ENCODE measurements around the gene ZXDC. TPM values are rescaled to one million over a fixed set of nuclear protein-coding genes. Genes with fewer than 3 reads are reported as not detected.

ZXDC gene
- total RNA-seq, 1 donor from 2014 or later = 36.8 TPM

- Histone ChIP-seq H3K36me3 (no peaks in the 10 kb centered on the region), H3K27me3 (no peaks in the 10 kb centered on the region), H3K4me3 (no peak overlapping the region), H3K4me1 (no peaks in the 10 kb centered on the region), H3K9me3 (no peaks in the 10 kb centered on the region), H3K27ac (no peak overlapping the region)
- intact Hi-C loops (cut with DNase I) = no loop called here
- TF ChIP-seq POLR2A (IDR thresholded peaks at IDR 0.05) (no peak), CTCF (IDR thresholded peaks at IDR 0.05) (no peak)
- no peak for DNase-seq (ENCODE audit: extremely low spot score in 2 of 2)
Observed at GRCh38 chr3:126510308-126510910, 34.7 kb upstream of the ZXDC start.

- DNase-seq (ENCODE audit: extremely low spot score in 2 of 2) = no peak
- H3K9me3 ChIP-seq = no peaks in the 10 kb centered on the region
- H3K27ac ChIP-seq = no peak overlapping the region
- no peaks in the 10 kb centered on the region for H3K27me3 ChIP-seq
- intact Hi-C loops (cut with DNase I) = no loop called here
- TF ChIP-seq CTCF (IDR thresholded peaks at IDR 0.05) (no peak), POLR2AphosphoS5 (IDR thresholded peaks at IDR 0.05; ENCODE audit: insufficient read depth in 1 of 2, low read depth in 1 of 2) (no peak), POLR2A (IDR thresholded peaks at IDR 0.05) (no peak)
- no peak overlapping the region for H3K4me3 ChIP-seq
- no peaks in the 10 kb centered on the region for H3K36me3 ChIP-seq
- no peaks in the 10 kb centered on the region for H3K4me1 ChIP-seq
Observed at GRCh38 chr3:126509597-126510307, 34.1 kb upstream of the ZXDC start.

- no peak for DNase-seq (ENCODE audit: extremely low spot score in 2 of 2)
- no peak overlapping the region for H3K27ac ChIP-seq
- H3K4me1 ChIP-seq = no peaks in the 10 kb centered on the region
- H3K4me3 ChIP-seq = no peak overlapping the region
- no peaks in the 10 kb centered on the region for H3K27me3 ChIP-seq
- no peaks in the 10 kb centered on the region for H3K36me3 ChIP-seq
- TF ChIP-seq POLR2A (IDR thresholded peaks at IDR 0.05) (no peak), POLR2AphosphoS5 (IDR thresholded peaks at IDR 0.05; ENCODE audit: insufficient read depth in 1 of 2, low read depth in 1 of 2) (no peak)
- H3K9me3 ChIP-seq = no peaks in the 10 kb centered on the region
- intact Hi-C loops (cut with DNase I) = no loop called here
Observed at GRCh38 chr3:126508564-126508964, 32.9 kb upstream of the ZXDC start.

GRCh38 chr3:126507886-126508285 is 32.2 kb upstream of the ZXDC start:
- H3K27ac ChIP-seq = no peak overlapping the region
- no peaks in the 10 kb centered on the region for H3K9me3 ChIP-seq
- intact Hi-C loops (cut with DNase I) = no loop called here
- H3K27me3 ChIP-seq = no peaks in the 10 kb centered on the region
- no peak overlapping the region for H3K4me3 ChIP-seq
- no peak for DNase-seq (ENCODE audit: extremely low spot score in 2 of 2)
- H3K4me1 ChIP-seq = no peaks in the 10 kb centered on the region
- no peak for TF ChIP-seq POLR2A (IDR thresholded peaks at IDR 0.05)
- TF ChIP-seq CTCF (IDR thresholded peaks at IDR 0.05) = no peak
- no peak for TF ChIP-seq POLR2AphosphoS5 (IDR thresholded peaks at IDR 0.05; ENCODE audit: insufficient read depth in 1 of 2, low read depth in 1 of 2)
- H3K36me3 ChIP-seq = no peaks in the 10 kb centered on the region

- DNase-seq (ENCODE audit: extremely low spot score in 2 of 2) = no peak
- Histone ChIP-seq H3K9me3 (no peaks in the 10 kb centered on the region), H3K4me1 (no peaks in the 10 kb centered on the region), H3K4me3 (no peak overlapping the region), H3K27me3 (no peaks in the 10 kb centered on the region), H3K36me3 (no peaks in the 10 kb centered on the region), H3K27ac (no peak overlapping the region)
- no peak for TF ChIP-seq POLR2AphosphoS5 (IDR thresholded peaks at IDR 0.05; ENCODE audit: insufficient read depth in 1 of 2, low read depth in 1 of 2)
- no peak for TF ChIP-seq POLR2A (IDR thresholded peaks at IDR 0.05)
- TF ChIP-seq CTCF (IDR thresholded peaks at IDR 0.05) = no peak
- intact Hi-C loops (cut with DNase I) = no loop called here
Observed at GRCh38 chr3:126503701-126504100, 28.0 kb upstream of the ZXDC start.
